Keratinocyte (primary cell): ENCODE data around the gene BTBD17.

ENCODE experiments used
- EZH2 ChIP-seq: IDR thresholded peaks from one replicate; pipeline ENCODE4 v1.6.1; 2012; ENCODE audit warnings: inconsistent platforms, mild to moderate bottlenecking, low read length, moderate library complexity
- TF ChIP-seq, protein P1 (sequence below), 3 experiments: IDR thresholded peaks in 1 of 3; conservative IDR thresholded peaks in 1 of 3; optimal IDR thresholded peaks in 1 of 3; 2 replicates in 2 of 3; 3 replicates in 1 of 3; pipeline versions ENCODE3 to v1.5.1; 2011; ENCODE audit warnings: low read length in 3 of 3, mild to moderate bottlenecking in 3 of 3, moderate library complexity in 2 of 3, control low read depth in 1 of 3, inconsistent platforms in 1 of 3; ENCODE audit not compliant: insufficient read depth in 2 of 3; ENCODE audit errors: extremely low read depth in 1 of 3

DNA sequence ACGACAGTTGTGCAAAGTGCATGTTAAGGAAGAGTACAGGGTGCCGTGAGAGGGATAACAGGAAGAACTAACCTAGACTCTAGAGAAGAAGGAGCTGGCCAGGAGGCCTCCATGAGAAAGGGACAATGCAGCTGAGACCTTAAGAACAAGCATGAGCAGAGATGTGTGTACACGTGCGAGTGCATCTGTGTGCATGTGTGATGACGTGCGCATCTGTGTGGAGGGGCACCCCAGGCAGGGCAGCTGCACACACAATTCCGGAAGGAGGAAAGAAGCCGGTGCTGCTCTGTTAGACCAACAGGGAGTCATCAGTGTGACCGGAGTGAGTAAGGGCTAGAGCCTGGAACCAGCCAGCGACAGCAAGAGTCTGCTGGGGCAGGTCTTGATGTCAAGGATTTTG lies 43.3 kb downstream of the BTBD17 start:
- TF ChIP-seq, protein P1, sequence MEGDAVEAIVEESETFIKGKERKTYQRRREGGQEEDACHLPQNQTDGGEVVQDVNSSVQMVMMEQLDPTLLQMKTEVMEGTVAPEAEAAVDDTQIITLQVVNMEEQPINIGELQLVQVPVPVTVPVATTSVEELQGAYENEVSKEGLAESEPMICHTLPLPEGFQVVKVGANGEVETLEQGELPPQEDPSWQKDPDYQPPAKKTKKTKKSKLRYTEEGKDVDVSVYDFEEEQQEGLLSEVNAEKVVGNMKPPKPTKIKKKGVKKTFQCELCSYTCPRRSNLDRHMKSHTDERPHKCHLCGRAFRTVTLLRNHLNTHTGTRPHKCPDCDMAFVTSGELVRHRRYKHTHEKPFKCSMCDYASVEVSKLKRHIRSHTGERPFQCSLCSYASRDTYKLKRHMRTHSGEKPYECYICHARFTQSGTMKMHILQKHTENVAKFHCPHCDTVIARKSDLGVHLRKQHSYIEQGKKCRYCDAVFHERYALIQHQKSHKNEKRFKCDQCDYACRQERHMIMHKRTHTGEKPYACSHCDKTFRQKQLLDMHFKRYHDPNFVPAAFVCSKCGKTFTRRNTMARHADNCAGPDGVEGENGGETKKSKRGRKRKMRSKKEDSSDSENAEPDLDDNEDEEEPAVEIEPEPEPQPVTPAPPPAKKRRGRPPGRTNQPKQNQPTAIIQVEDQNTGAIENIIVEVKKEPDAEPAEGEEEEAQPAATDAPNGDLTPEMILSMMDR (optimal IDR thresholded peaks at IDR 0.05 in 1 of 3, IDR thresholded peaks at IDR 0.05 in 1 of 3, conservative IDR thresholded peaks at IDR 0.05 in 1 of 3; ENCODE audit: extremely low read depth in 1 of 3, insufficient read depth in 2 of 3, low read length in 3 of 3), result no peak
- no peak for TF ChIP-seq EZH2
